ENCODE measurements around the gene MKLN1.
"Not testable (repeated sequence)": the region's sequence is repeated elsewhere in the genome, so short reads cannot be mapped to it uniquely, and the experiment has no call there.

The MKLN1 gene

DNA sequence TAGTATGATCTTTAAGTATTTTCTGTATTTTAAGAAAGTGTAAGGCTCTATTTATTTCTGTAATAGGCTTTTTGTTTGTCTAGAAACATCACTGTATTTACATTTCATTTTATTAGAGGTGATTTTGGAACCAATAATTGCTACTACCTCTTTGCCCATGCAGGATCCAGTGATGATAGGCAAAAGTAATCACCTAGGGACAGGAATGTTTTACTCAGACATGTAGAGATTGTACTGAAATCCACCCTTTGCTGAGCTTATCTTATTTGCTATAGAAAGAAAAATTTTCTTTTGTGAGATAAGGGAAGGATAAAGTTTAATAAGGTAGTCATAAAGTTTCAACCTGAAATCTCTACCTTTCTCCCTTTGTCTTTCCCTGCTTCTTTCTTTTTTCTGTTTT, 73.5 kb downstream of the MKLN1 start:
- DNase-seq (ENCODE audit: low spot score): no peak

DNA sequence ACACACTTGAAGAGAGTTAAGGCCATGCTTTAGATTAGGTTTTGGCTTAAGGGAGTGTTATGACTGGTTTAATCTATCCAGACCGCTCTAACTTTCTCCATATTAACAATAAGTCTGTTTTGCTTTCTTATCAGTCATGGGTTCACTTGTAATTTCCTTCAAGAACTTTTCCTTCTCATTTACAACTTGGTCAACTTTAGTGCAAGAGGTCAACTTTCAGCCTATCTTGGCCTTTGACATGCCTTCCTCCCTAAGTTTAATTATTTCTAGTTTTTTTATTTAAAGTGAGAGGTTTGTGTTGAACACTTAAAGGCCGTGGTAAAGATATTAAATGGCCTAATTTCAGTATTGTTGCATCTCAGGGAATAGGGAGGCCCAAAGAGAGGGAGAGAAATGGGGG, 75.6 kb downstream of the MKLN1 start:
- DNase-seq (ENCODE audit: low spot score): no peak

DNA sequence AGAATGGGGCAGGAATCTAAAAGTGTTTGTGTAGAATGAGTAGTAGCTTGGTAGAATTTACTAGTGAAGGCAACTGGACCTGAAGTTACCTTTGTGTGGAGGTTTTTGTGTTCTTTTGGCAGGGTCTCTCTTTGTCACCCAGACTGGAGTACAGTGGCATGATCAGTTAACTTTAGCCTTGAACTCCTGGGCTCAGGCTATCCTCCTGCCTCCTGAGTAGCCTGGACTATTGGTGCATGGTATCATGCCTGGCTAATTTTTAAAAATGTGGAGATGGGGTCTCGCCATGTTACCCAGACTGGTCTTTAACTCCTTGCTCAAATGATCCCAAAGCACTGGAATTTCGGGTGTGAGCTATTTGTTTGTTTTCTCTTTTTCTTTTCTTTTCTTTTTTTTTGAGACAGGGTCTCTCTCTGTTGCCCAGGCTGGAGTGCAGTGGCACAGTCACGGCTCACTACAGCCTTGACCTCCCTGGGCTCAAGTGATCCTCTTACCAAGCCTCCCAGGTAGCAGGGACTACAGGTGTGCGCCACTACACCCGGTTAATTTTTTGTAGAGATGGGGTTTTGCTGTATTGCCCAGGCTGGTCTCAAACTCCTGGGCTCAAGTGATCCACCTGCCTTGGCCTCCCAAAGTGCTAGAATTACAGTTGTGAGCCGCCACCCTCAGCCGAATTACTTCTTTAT, 76.7 kb downstream of the MKLN1 start:
- DNase-seq (ENCODE audit: low spot score): no peak

DNA sequence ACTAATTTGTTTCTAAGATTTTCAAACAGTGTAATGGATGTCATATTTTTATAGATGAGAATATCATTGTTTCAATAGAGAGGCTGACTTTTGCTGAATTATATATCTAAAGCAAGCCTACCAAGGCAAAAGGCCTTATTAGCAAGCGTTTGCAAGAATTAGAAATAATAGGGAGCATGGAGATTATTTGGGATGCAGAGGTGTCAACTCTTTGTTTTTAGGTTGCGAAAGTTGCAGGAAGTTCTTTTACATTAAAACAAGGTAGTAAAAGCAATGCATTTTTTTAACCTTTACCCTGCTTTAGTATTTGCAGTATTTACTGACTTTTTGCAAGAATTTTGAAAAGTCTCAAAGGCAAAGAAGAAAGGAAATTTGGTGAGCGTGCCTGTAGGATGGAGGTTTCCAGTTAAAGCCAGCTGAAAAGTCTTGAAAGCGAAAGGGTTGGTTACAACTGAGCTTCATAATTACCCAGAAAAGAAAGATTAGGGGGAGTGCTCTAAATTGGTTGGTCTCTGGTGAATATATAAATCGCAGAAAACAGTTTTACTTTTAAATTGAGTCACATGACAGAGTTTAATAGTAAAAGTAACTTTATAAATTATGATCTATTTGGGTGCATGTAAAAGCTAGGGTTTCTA, 81.6 kb downstream of the MKLN1 start:
- DNase-seq (ENCODE audit: low spot score): no peak

DNA sequence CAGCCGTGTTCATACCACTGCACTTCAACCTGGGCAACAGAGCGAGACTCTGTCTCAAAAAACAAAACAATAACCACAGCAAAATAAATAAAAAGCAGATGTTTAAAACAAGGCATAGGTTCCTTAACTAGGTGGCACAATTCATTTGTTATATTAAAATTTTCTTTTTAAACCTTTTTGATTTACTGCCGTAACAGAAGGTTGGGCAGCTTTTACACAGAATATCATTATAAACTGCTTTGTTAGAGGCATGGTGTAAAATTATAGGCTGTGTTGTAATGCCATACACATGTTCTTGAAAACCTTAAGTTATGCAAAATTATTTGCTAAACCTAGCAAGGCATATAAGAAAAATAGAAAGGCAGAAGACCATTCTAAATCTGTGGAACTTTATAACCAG, 84.4 kb downstream of the MKLN1 start:
- DNase-seq (ENCODE audit: low spot score): no peak

DNA sequence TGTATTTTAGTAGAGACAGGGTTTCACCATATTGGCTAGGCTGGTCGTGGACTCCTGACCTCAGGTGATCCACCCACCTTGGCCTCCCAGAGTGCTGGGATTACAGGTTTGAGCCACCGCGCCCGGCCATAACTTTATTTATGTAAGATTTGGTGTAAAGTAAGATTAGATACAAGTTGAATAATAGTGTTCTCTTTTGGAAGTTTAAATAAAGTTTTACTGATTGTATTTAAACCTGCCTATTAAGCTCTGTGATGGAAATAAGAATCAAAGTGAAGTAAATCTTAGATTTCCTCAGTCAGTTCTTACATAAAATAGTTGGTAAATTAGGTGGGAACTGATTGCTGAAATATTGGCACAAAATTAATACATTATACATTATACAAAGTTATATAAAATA, 86.0 kb downstream of the MKLN1 start:
- no peak for DNase-seq (ENCODE audit: low spot score)

DNA sequence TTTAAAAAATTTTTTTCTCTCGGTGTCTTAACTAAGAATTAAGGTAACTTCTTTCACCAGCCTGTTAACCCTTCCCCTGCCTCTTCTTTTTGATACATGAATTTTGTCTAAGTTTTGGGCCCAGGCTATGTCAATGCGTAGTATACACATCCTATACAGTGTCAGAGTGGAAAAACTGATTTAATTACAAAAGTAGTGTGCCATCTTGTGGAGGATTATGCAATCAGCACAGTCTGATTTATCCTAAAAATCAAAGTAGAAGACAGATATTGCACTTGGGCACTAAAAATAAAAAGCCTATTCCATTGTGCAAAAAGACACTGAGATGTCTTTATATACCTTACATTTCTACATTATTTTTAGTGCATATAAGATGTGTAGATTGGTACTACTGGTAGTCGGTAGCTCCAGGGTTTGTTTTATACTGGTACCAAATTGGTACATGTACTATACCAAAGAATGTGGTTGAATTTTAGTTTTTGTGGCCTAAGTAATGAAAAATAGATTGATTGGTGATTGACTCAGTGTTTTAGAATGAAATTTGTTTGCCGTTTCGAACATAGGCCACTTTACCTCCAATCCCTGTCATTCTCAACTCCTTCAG, 96.6 kb downstream of the MKLN1 start:
- peak; percentile 70 for DNase-seq (ENCODE audit: low spot score)

DNA sequence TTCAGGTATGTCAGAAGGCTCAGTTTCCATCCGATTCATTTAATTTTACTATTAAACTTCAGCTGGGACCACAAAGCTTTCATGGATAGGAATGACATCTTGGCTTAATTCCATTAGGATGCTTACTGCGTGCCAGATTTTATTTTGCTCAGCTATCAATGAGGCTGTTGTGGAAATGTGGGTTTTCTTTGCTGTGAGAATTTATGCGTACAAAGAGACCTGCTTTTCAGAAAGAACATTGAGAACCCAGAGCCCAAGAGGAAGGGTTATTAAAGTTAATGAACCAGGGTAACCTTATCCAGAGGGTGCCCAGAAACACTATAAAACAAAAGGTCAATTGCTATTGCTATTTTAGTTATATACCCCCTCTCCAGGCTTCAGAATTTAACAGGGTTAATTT, 98.3 kb downstream of the MKLN1 start:
- peak; percentile 35 for DNase-seq (ENCODE audit: low spot score)

DNA sequence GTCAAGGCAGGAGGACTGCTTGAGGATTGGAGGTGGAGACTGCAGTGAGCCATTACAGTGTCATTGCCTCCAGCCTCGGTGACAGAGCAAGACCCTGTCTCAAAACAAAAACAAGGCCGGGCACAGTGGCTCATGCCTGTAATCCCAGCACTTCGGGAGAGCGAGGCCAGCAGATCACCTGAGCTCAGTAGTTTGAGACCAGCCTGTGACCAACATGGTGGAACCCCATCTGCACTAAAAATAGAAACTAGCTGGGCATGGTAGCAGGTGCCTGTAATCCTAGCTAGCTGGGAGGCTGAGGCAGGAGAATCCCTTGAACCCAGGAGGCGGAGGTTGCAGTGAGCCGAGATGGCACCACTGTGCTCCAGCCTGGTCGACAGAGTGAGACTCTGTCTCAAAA, 103.2 kb downstream of the MKLN1 start:
- not testable (repeated sequence) for DNase-seq (ENCODE audit: low spot score)

DNA sequence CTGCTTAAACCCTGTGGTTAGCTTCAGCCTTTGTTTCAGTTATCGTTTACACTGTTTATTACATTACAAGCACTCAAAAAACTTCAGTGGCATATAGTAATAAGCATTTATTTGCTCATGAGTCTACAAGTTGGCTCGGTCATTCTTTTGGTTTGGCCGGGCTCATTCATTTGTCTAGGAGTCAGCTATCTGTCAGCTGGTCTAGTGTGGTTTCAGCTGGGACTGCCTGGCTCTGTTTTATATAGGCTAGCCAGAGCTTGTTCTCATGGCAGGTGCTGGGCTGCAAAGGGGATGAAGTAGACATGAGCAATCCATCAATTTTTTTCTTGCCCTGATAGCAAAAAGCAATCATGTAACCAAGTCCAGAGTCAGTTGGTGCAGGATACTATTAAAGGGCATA, 103.6 kb downstream of the MKLN1 start:
- peak; percentile 55 for DNase-seq (ENCODE audit: low spot score)

DNA sequence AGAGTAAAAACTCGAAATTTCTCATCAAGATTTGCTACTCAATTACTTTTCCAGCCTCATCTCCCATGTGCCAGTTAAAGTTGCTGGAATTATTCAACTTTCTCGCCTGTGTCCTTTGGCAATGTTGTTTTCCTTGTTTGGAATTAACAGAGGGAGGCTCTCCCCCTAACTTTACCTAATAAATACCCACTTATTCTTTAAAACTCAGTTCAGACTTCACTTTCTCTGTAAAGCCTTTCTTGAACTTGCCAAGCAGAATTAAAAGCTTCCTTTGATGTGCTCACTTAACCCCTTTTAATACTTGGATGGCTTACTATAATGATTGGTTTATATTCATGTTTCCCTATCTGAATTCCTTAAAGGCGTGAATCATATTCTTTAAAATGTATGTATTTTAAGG, 104.1 kb downstream of the MKLN1 start:
- no peak for DNase-seq (ENCODE audit: low spot score)

DNA sequence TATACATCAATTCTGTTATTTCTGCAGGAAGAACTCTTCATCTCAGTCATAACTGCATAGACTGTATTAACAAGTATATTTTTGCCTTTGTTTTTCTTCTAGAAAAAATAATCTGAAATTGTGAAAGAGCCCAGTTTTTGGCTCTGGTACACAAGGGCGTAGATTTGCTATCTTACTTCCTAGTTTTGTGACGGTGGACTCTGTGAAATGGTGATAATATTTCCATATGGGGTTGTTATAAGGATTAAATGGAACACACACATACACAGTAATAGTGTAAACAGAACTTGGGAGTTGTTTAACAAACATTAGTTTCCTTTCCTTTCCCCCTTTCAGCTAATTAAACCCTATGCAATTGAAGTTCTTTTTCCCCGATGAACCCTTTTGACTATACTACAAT, 108.7 kb downstream of the MKLN1 start:
- no peak for DNase-seq (ENCODE audit: low spot score)

DNA sequence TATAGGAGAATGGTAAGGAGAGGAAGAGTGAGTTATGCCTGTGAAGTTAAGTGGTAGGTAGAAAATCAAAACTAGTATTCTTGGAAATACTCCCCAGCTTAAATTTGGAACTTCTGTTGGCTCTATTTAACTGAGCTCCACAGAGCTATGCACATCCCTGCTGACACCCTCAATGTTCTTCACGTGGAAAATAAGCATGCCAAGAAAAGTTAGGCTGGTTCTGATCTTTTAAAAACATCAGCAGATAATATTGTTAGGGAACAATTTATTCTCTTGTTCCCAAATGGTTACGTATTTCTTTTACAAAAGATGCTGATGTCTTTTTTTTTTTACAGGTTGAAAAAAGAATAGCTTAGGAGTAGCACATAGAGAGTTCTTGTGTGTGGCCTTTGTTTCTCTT, 111.3 kb downstream of the MKLN1 start:
- DNase-seq (ENCODE audit: low spot score): no peak

DNA sequence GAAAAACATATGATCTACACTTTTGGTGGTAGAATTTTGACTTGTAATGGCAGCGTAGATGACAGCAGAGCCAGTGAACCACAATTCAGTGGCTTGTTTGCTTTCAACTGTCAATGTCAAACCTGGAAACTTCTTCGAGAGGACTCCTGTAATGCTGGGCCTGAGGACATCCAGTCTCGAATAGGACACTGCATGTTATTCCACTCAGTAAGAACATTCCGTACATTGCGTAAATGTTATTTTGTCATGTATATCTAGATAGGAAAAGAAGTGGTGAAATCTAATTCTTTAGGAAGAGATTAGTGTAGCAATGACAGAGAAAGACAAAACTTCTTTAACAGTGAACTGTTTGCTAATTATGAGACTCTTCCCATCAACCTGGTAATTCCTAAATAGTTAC, 115.8 kb downstream of the MKLN1 start:
- no peak for DNase-seq (ENCODE audit: low spot score)

DNA sequence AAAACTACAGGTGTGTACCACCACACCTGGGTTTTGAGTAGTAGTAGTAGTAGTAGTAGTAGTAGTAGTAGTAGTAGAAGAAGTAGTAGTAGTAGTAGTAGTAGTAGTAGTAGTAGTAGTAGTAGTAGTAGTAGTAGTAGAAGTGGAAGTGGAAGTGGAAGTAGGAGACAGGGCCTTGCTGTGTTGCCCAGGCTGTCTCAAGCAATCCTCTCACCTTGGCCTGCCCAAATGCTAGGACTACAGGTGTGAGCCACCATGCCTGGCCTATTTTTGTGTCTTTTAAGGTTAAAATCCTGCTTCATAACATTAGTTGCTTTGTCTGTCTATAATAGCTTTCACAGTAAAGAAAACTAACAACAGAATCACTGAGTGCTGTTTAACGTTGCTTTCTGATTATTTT, 117.0 kb downstream of the MKLN1 start:
- no peak for DNase-seq (ENCODE audit: low spot score)

DNA sequence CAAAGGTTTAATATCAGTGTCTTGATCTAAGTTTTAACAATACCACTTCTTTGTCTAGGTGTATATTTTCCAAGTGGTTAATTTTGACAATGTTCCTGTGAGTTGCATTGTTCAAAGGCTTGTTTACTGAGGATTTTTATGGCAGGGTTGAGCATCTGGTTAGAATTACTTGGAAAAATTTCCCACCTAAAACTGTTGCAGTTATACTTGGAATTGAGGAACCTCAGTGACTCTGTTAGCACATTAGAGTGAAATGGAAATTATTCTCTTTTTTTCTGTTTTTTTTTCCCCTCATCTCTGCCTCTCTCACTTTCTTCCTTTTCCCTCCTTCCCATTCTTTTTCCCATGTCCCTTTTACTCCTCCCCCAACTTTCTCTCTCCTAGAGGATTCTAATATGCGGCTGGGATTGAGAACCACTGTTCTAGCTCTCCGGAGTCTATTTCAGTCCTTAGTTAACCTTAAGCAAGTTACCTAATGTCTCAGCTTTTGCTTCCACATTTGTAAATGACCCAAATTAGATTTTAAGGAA, 121.8 kb downstream of the MKLN1 start:
- DNase-seq (ENCODE audit: low spot score): no peak

DNA sequence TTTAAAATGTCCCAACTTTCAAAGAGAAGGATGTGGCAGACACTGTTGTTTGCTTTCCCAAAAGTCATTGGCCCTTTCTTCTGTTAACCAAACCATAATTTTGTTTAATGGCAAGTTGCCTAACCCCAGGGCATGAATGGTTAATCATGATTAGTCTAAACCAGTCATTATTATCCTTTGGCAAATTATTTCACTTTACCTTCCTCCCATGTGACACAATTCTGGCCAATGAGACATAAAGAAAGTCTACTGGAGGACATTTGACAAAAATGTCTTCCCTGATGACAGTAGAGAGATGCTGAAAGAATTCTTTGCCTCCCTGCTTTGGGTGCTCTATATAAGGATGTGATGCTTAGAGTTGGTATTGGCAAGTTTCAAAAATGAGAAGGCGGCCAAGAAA, 126.8 kb downstream of the MKLN1 start:
- DNase-seq (ENCODE audit: low spot score): no peak

DNA sequence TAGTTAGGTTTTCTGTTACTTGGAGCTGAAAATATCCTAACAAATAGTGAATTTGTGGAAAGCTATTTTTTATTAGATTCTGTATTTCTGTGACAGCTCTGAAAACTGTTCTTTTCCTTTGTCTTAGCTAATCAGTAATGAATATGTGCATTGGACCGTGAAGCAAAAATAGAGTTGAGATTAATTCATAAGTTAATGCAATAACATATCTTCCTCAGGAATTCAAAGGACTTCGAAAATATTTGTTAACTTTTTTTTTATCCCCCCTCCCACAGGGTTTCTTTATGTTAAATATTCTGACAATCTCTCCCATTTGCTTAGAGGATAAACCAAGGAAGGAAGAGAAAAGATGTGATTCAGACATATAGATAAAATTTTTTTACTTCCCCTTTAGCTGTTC, 127.3 kb downstream of the MKLN1 start:
- DNase-seq (ENCODE audit: low spot score): no peak

DNA sequence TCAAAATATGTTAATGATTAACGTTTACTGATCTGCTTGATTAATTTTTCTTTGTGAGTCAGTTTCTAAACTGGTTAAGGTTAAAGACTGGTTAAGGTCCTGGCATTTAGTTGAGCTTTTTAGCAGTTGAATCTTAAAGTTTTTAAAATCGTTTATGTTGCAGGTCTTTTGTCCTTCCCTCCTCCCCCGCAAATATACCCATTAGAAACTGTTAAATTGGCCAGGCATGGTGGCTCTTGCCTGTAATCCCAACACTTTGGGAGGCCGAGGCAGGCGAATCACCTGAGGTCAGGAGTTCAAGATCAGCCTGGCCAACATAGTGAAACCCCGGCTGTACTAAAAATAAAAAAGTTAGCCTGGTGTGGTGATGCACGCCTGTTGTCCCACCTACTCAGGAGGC, 127.9 kb downstream of the MKLN1 start:
- DNase-seq (ENCODE audit: low spot score): no peak

DNA sequence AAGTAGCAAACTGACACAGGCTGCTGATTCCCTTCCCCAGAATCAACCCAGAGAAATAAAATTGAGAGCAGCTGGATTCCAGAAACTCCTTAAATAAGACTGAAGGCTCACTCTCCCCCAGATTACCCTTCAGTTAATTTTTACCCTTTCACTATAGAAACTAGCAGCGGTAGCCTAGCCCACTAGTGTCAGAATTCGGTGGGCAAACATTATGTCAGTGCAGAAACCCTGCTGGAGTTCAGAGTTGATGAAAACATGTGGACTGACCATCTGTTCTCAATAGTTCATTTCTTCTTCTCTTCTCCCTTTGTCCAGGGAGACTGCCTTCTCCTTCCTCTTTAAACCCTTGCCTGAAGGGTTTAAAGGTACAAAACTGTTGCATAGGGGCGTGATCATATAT, 128.7 kb downstream of the MKLN1 start:
- DNase-seq (ENCODE audit: low spot score): no peak

DNA sequence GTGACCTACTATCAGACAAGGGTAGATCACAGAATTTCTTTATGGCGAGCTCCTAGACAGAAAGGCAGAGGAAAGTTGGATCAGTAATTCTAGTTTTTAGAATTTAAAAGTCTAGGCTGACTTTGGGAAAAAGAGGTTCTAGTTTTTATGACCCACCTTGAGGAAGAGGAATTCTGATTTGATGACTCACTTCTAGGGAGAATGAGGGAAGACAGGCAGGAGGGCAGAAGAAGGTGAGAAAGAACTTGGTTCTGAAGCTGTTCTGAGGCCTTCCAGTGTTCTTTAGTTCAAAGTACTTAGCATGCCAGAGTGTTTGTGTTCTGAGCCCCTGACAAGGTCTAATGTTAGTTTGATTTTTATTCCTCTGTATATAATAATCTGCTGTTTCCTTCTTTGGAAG, 131.6 kb downstream of the MKLN1 start:
- DNase-seq (ENCODE audit: low spot score): no peak

DNA sequence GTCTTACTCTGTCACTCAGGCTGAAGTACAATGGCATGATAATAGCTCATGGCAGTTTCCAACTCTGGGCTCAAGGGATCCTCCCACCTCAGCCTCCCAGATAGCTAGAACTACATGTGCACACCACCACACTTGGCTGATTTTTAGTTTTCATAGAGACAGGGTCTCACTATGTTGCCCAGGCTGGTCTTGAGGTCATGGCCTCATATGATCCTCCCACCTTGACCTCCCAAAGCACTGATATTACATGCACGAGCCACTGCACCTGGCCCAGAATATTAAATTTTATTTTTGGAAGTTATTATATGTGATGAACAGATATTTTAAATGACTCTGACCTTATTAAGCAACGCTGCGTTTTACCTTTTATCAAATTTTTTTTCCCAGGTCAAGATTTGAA, 134.4 kb downstream of the MKLN1 start:
- DNase-seq (ENCODE audit: low spot score): no peak

DNA sequence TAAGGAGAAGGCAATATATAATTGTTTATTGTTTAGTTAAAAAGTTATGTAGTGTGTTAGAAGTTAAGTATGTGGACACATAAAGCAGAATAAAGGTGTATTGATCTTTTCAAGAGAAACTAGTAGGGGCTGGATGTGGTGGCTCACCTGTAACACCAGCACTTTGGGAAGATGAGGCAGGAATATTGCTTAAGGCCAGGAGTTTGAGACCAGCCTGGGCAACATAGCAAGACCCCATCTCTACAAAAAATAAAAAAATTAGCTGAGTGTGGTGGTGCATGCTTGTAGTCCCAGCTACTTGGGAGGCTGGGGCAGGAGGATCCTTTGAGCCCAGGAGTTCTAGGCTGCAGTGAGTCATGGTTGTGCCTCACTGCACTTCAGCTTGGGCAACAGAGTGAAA, 135.0 kb downstream of the MKLN1 start:
- not testable (repeated sequence) for DNase-seq (ENCODE audit: low spot score)

All from cerebellar cortex (tissue), 1 donor.